Hepatocyte (in vitro differentiated cells): Measurements from ENCODE around the gene IFT88. TPM values are rescaled to one million over a fixed set of nuclear protein-coding genes. Genes with fewer than 3 reads are reported as not detected.

Experiments used
- DNase-seq: peaks from one replicate; pipeline ENCODE4 v3.0.0-alpha.2; 2016; ENCODE audit warnings: low spot score
- H2AFZ ChIP-seq: fragments of 200-600 bp; sonication (generic); 2 replicates; pipeline ENCODE4 v1.6.0; 2016; ENCODE audit warnings: antibody characterized with exemption, mild to moderate bottlenecking
- H3K27ac ChIP-seq: fragments of 200-600 bp; sonication (generic); 2 replicates; pipeline ENCODE4 v1.5.1; 2016; ENCODE audit warnings: mild to moderate bottlenecking
- H3K27me3 ChIP-seq: fragments of 200-600 bp; sonication (generic); 2 replicates; pipeline ENCODE4 v1.6.1; 2016
- H3K36me3 ChIP-seq: fragments of 200-600 bp; sonication (generic); replicated peaks from 2 replicates; pipeline ENCODE4 v1.5.1; 2016; ENCODE audit warnings: low read depth; ENCODE audit not compliant: insufficient read depth
- H3K4me1 ChIP-seq: fragments of 200-600 bp; sonication (generic); 2 replicates; pipeline ENCODE4 v1.5.1; 2016; ENCODE audit warnings: mild to moderate bottlenecking, moderate library complexity; ENCODE audit not compliant: insufficient read depth
- H3K4me2 ChIP-seq: fragments of 200-600 bp; sonication (generic); 2 replicates; pipeline ENCODE4 v1.6.0; 2016
- H3K4me3 ChIP-seq: fragments of 200-600 bp; sonication (generic); 2 replicates; pipeline ENCODE4 v1.5.1; 2016; ENCODE audit warnings: mild to moderate bottlenecking
- H3K79me2 ChIP-seq: fragments of 200-600 bp; sonication (generic); 2 replicates; pipeline ENCODE4 v1.6.0; 2017; ENCODE audit warnings: mild to moderate bottlenecking
- H3K9me2 ChIP-seq: fragments of 200-600 bp; sonication (generic); replicated peaks from 2 replicates; pipeline ENCODE4 v1.6.0; 2017; ENCODE audit warnings: mild to moderate bottlenecking; ENCODE audit not compliant: insufficient read depth
- H3K9me3 ChIP-seq: fragments of 200-600 bp; sonication (generic); 2 replicates; pipeline ENCODE4 v1.5.1; 2016; ENCODE audit warnings: low read depth, mild to moderate bottlenecking
- H4K20me1 ChIP-seq: fragments of 200-600 bp; sonication (generic); 2 replicates; pipeline ENCODE4 v1.6.0; 2016; ENCODE audit warnings: mild to moderate bottlenecking; ENCODE audit not compliant: insufficient read depth, poor library complexity, severe bottlenecking
- EZH2 ChIP-seq: fragments of 200-600 bp; sonication (generic); IDR thresholded peaks from 2 replicates; pipeline ENCODE4 v1.6.1; 2016; ENCODE audit warnings: antibody characterized with exemption, mild to moderate bottlenecking, borderline replicate concordance
- EZH2phosphoT487 ChIP-seq: fragments of 200-600 bp; sonication (generic); IDR thresholded peaks from one replicate; pipeline ENCODE4 v1.6.1; 2018; ENCODE audit warnings: antibody characterized with exemption, mild to moderate bottlenecking, low read depth, moderate library complexity; ENCODE audit not compliant: unreplicated experiment, severe bottlenecking
- WGBS: methylation state at CpG from one replicate; pipeline ENCODE4 v1.1.6; 2016; ENCODE audit warnings: low lambda C conversion rate; ENCODE audit errors: missing lambda C conversion rate; 5-methylcytosine and 5-hydroxymethylcytosine counted together
- polyA plus RNA-seq: library from polyadenylated mRNA; unstranded; fragments of >200 nt; fragmentation: Nextera tagmentation; extraction: Ambion mirVana; gene quantifications from 2 replicates; pipeline ENCODE4 v1.2.1, GENCODE V29; 2016
- total RNA-seq: library from RNA; depleted of rRNA; stranded (reverse); fragments of >200 nt; gene quantifications from 2 replicates; pipeline ENCODE4 v1.2.3, GENCODE V29; 2014
- TF ChIP-seq, protein P1 (sequence below): fragments of 200-600 bp; sonication (generic); IDR thresholded peaks from 2 replicates; pipeline ENCODE4 v1.5.1; 2016; ENCODE audit warnings: antibody characterized with exemption, mild to moderate bottlenecking; ENCODE audit not compliant: poor library complexity

The IFT88 gene
- total and polyA plus RNA-seq, 2 experiments from 2014 or later: 9.2 to 19.2 TPM

DNA sequence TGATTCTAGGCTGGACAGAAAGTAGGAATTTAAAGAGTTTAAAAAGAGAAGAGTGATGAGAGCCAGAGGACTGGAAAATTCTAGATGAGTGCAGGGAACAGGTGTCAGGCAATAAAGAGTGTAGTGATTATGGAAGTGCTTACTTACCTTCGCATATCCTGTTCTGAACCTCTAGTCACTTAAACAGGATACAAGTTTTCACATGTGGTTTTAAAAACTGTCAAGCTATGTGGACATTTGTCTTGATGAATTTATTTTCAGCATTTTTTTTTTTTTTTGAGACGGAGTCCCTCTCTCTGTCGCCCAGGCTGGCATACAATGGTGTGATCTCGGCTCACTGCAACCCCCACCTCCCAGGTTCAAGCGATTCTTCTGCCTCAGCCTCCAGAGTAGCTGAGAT is 102.2 kb downstream of the IFT88 start:
- no peak for DNase-seq
- WGBS: 89% methylated on average over 5 of the region's 5 CpGs

DNA sequence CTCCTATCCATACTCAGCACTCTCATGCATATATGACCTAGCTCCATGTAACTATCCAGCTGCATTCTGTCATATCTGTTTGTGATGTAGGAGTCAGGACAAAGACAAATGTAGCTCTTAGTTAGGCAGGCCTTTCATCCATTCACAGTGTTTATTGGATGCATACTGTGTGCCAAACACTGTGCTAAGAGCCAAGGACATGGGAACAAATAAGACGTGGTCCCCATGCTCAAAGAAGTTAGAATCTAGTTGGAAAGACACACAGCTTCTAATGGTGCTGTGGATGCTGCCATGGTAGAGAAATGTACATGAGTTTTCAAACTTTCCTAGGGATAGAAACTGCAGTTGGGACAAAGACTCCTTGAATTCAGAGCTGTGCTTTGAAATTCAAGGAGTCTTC is 104.8 kb downstream of the IFT88 start:
- no peak overlapping the region for H3K4me2 ChIP-seq
- no peak for DNase-seq
- H3K9me3 ChIP-seq: no peaks in the 10 kb centered on the region
- no peaks in the 10 kb centered on the region for H3K79me2 ChIP-seq
- no peaks in the 10 kb centered on the region for H3K9me2 ChIP-seq
- WGBS: 100% methylated on average over 1 of the region's 1 CpG
- TF ChIP-seq, protein P1, sequence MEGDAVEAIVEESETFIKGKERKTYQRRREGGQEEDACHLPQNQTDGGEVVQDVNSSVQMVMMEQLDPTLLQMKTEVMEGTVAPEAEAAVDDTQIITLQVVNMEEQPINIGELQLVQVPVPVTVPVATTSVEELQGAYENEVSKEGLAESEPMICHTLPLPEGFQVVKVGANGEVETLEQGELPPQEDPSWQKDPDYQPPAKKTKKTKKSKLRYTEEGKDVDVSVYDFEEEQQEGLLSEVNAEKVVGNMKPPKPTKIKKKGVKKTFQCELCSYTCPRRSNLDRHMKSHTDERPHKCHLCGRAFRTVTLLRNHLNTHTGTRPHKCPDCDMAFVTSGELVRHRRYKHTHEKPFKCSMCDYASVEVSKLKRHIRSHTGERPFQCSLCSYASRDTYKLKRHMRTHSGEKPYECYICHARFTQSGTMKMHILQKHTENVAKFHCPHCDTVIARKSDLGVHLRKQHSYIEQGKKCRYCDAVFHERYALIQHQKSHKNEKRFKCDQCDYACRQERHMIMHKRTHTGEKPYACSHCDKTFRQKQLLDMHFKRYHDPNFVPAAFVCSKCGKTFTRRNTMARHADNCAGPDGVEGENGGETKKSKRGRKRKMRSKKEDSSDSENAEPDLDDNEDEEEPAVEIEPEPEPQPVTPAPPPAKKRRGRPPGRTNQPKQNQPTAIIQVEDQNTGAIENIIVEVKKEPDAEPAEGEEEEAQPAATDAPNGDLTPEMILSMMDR: no peak
- TF ChIP-seq EZH2 (no peak), EZH2phosphoT487 (no peak)
- H3K4me1 ChIP-seq: no peaks in the 10 kb centered on the region
- no peaks in the 10 kb centered on the region for H3K36me3 ChIP-seq
- no peak overlapping the region for H3K27ac ChIP-seq
- H4K20me1 ChIP-seq: no peaks in the 10 kb centered on the region
- H2AFZ ChIP-seq: no peak overlapping the region
- H3K27me3 ChIP-seq: no peaks in the 10 kb centered on the region
- no peak overlapping the region for H3K4me3 ChIP-seq

More for the DNA sequence above, 102.2 kb downstream of the IFT88 start:
- Histone ChIP-seq H3K27ac (no peak overlapping the region), H3K9me2 (no peaks in the 10 kb centered on the region), H3K79me2 (no peaks in the 10 kb centered on the region), H2AFZ (no peak overlapping the region), H3K27me3 (no peaks in the 10 kb centered on the region), H3K4me1 (no peaks in the 10 kb centered on the region), H3K36me3 (no peaks in the 10 kb centered on the region), H3K9me3 (no peaks in the 10 kb centered on the region), H3K4me3 (no peak overlapping the region), H3K4me2 (no peak overlapping the region), H4K20me1 (no peaks in the 10 kb centered on the region)
- TF ChIP-seq, protein P1: no peak
- TF ChIP-seq EZH2phosphoT487: no peak
- no peak for TF ChIP-seq EZH2

DNA sequence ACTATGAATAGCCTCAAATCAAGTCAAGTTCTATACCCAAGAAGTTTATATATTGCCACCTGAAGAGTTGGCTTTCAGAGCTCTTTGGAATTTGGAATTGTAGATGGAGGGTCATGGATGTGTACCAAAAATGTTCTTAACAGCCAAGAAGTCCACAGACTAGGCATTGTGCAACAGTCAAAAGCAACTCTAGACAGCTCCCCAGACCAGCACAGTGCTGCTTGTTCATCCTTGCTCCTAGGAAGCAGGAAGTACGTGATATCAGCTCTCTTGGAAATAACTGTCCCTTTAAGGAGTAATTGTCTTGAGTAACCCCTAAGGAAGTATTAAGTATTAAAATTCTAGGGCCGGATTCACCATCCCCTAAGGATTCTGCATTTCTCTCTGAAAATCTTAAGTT is 105.8 kb downstream of the IFT88 start:
- H3K4me2 ChIP-seq: no peak overlapping the region
- H3K9me2 ChIP-seq: no peaks in the 10 kb centered on the region
- H3K4me3 ChIP-seq: no peak overlapping the region
- H3K4me1 ChIP-seq: no peaks in the 10 kb centered on the region
- no peaks in the 10 kb centered on the region for H3K36me3 ChIP-seq
- no peaks in the 10 kb centered on the region for H4K20me1 ChIP-seq
- no peaks in the 10 kb centered on the region for H3K79me2 ChIP-seq
- no peaks in the 10 kb centered on the region for H3K9me3 ChIP-seq
- TF ChIP-seq, protein P1: no peak
- TF ChIP-seq EZH2phosphoT487 (no peak), EZH2 (no peak)
- H3K27me3 ChIP-seq: no peaks in the 10 kb centered on the region
- no peak for DNase-seq
- 96% methylated on average over 2 of the region's 2 CpGs for WGBS
- no peak overlapping the region for H2AFZ ChIP-seq
- H3K27ac ChIP-seq: no peak overlapping the region

DNA sequence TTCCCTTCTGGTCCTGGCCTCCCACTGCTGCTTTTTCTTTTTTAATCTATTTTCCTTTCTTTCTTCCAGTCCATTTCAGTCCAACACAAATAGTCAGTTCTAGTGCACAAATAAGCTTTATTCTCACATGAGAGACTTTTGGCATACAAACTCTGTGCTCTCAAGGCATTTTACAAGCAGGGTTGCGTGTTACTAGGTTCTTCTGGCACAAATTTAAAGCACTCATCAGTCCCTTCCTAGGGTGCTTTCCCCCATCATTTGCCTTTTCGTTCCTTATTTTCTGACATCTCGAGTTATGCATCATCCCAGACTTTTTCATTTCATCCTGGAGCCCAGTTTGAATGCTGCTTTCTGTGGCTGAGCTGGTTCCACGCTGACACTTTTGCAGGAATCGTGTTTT is 106.8 kb downstream of the IFT88 start:
- Histone ChIP-seq H2AFZ (no peak overlapping the region), H3K27ac (no peak overlapping the region), H3K9me2 (no peaks in the 10 kb centered on the region), H3K4me1 (peaks cover 6% of the 10 kb centered on the region), H3K79me2 (no peaks in the 10 kb centered on the region), H3K4me3 (no peak overlapping the region), H3K36me3 (no peaks in the 10 kb centered on the region), H4K20me1 (no peaks in the 10 kb centered on the region), H3K4me2 (no peak overlapping the region), H3K27me3 (no peaks in the 10 kb centered on the region), H3K9me3 (no peaks in the 10 kb centered on the region)
- WGBS: 93% methylated on average over 5 of the region's 5 CpGs
- DNase-seq: no peak
- TF ChIP-seq EZH2 (no peak), EZH2phosphoT487 (no peak)
- TF ChIP-seq, protein P1: no peak
